NCI-H526 treated with DMSO at 0.1 percent for 48 hours (cell line): ENCODE data around the gene RUFY4.

Source experiments
- DNase-seq: peaks from one replicate; lab custom pipeline; 2025; lab: John Stamatoyannopoulos, UW

Gene RUFY4

GRCh38 chr2:218068721-218069334, at the start of gene RUFY4:
Gene RUFY4, plus strand, starts transcription at chr2:218069253. Its CDS starts 1,353 bp downstream, at chr2:218070606.
- peak; percentile 29 for DNase-seq

- no peak for DNase-seq
Observed at GRCh38 chr2:218019411-218020060, 49.5 kb upstream of the RUFY4 start.

GRCh38 chr2:218020281-218020680, 48.8 kb upstream of the RUFY4 start:
- DNase-seq, result no peak

GRCh38 chr2:218020966-218021535, 48.0 kb upstream of the RUFY4 start:
- no peak for DNase-seq

- no peak for DNase-seq
Observed at GRCh38 chr2:218021536-218022071, 47.4 kb upstream of the RUFY4 start.

GRCh38 chr2:218022131-218022850, 46.8 kb upstream of the RUFY4 start:
- no peak for DNase-seq

GRCh38 chr2:218022851-218023530, 46.1 kb upstream of the RUFY4 start:
- no peak for DNase-seq

- no peak for DNase-seq
Observed at GRCh38 chr2:218023636-218024035, 45.4 kb upstream of the RUFY4 start.

- DNase-seq, result no peak
Observed at GRCh38 chr2:218024336-218024735, 44.7 kb upstream of the RUFY4 start.

- DNase-seq, result no peak
Observed at GRCh38 chr2:218024871-218025270, 44.2 kb upstream of the RUFY4 start.

GRCh38 chr2:218026244-218026643, 42.8 kb upstream of the RUFY4 start:
- DNase-seq, result no peak

- no peak for DNase-seq
Observed at GRCh38 chr2:218026676-218027425, 42.2 kb upstream of the RUFY4 start.

- DNase-seq, result no peak
Observed at GRCh38 chr2:218027426-218028188, 41.4 kb upstream of the RUFY4 start.

GRCh38 chr2:218028189-218028495, 40.9 kb upstream of the RUFY4 start:
- DNase-seq, result no peak

- no peak for DNase-seq
Observed at GRCh38 chr2:218028562-218029348, 40.3 kb upstream of the RUFY4 start.

GRCh38 chr2:218029366-218030360, 39.4 kb upstream of the RUFY4 start:
- DNase-seq, result no peak

GRCh38 chr2:218030409-218031195, 38.5 kb upstream of the RUFY4 start:
- no peak for DNase-seq

GRCh38 chr2:218031261-218031660, 37.8 kb upstream of the RUFY4 start:
- no peak for DNase-seq
